NOMO-1 (cell line): ENCODE measurements around the gene ACTRT3.
"Not testable (repeated sequence)": the region's sequence is repeated elsewhere in the genome, so short reads cannot be mapped to it uniquely, and the experiment has no call there.

ENCODE experiments used
- DNase-seq, 2 experiments: peaks; one replicate each; lab custom pipeline; 2025; ENCODE audit not compliant: unreplicated experiment in 2 of 2; lab: John Stamatoyannopoulos, UW

The ACTRT3 gene

GRCh38 chr3:169772897-169773816 is 3.8 kb upstream of the ACTRT3 start, which contains the start of gene MYNN:
Gene MYNN (plus strand): TSS chr3:169773396. CDS start chr3:169774296, 900 bp downstream.
- DNase-seq, result peak; percentile 92 to 96

GRCh38 chr3:169772305-169772896 is 3.0 kb upstream of the ACTRT3 start:
- DNase-seq, result peak; percentile 70 to 86

- DNase-seq, result peak; percentile 77 to 93
Measured at GRCh38 chr3:169771497-169772304, 2.3 kb upstream of the ACTRT3 start.

GRCh38 chr3:169764882-169765612 is 4.3 kb downstream of the ACTRT3 start, which contains the start of gene TERC:
Gene TERC (minus strand): TSS chr3:169765060.
- peak; percentile 84 to 93 for DNase-seq

- DNase-seq, result peak; percentile 92
Measured at GRCh38 chr3:169764312-169764881, 5.0 kb downstream of the ACTRT3 start.

GRCh38 chr3:169760479-169760878 is 8.9 kb downstream of the ACTRT3 start:
- no peak for DNase-seq

GRCh38 chr3:169759256-169759655 is 10.1 kb downstream of the ACTRT3 start:
- DNase-seq, result peak; percentile 11 to 23

- no peak for DNase-seq
Measured at GRCh38 chr3:169758359-169758994, 10.9 kb downstream of the ACTRT3 start.

- no peak for DNase-seq
Measured at GRCh38 chr3:169755488-169755887, 13.9 kb downstream of the ACTRT3 start.

- DNase-seq, result no peak
Measured at GRCh38 chr3:169754711-169755110, 14.7 kb downstream of the ACTRT3 start.

GRCh38 chr3:169751875-169752274 is 17.5 kb downstream of the ACTRT3 start:
- DNase-seq, result no peak

- no peak for DNase-seq
Measured at GRCh38 chr3:169750665-169751064, 18.7 kb downstream of the ACTRT3 start.

GRCh38 chr3:169748670-169749069 is 20.7 kb downstream of the ACTRT3 start:
- DNase-seq, result no peak

- DNase-seq, result peak; percentile 27 to 37
Measured at GRCh38 chr3:169746924-169747323, 22.4 kb downstream of the ACTRT3 start.

GRCh38 chr3:169744366-169745054 is 24.9 kb downstream of the ACTRT3 start:
- DNase-seq, result peak in 1 of 2 experiments; percentile 18

GRCh38 chr3:169739067-169739466 is 30.3 kb downstream of the ACTRT3 start:
- DNase-seq, result no peak

GRCh38 chr3:169731857-169732256 is 37.5 kb downstream of the ACTRT3 start:
- DNase-seq, result not testable (repeated sequence)

GRCh38 chr3:169722724-169723123 is 46.6 kb downstream of the ACTRT3 start:
- no peak for DNase-seq

GRCh38 chr3:169718415-169718814 is 50.9 kb downstream of the ACTRT3 start:
- DNase-seq, result not testable (repeated sequence)
